RCC 7860 (cell line): ENCODE results near the gene TRIM43B.
A peak's percentile ranks its signal among the peaks of the same experiment; 100 is the strongest.
"Not testable (repeated sequence)": the region's sequence is repeated elsewhere in the genome, so short reads cannot be mapped to it uniquely, and the experiment has no call there.

ENCODE experiments used
- DNase-seq: peaks from one replicate; pipeline ENCODE4 v3.0.0-alpha.2; 2015; ENCODE audit warnings: low spot score
- FAIRE-seq: peaks from 2 replicates; lab custom pipeline; 2012; peaks lifted over from hg19 to GRCh38; lab: Jason Lieb, UNC

TRIM43B gene

GRCh38 chr2:95434507-95435076 is 50.0 kb downstream of the TRIM43B start:
- peak; percentile 85 for DNase-seq
- peak; percentile 99 for FAIRE-seq

GRCh38 chr2:95433973-95434372 is 50.6 kb downstream of the TRIM43B start:
- FAIRE-seq, result not testable (repeated sequence)

GRCh38 chr2:95433373-95433772 is 51.2 kb downstream of the TRIM43B start:
- peak; percentile 82 for FAIRE-seq
- DNase-seq, result not testable (repeated sequence)

More at GRCh38 chr2:95433973-95434372, 50.6 kb downstream of the TRIM43B start:
- not testable (repeated sequence) for DNase-seq

GRCh38 chr2:95429748-95430467 is 54.6 kb downstream of the TRIM43B start:
- DNase-seq, FAIRE-seq: not testable (repeated sequence)

- not testable (repeated sequence) for FAIRE-seq, DNase-seq
These were observed 57.2 kb downstream of the TRIM43B start for GRCh38 chr2:95427196-95427867.
